ENCODE results near the gene KMT2B.

The KMT2B gene

DNA sequence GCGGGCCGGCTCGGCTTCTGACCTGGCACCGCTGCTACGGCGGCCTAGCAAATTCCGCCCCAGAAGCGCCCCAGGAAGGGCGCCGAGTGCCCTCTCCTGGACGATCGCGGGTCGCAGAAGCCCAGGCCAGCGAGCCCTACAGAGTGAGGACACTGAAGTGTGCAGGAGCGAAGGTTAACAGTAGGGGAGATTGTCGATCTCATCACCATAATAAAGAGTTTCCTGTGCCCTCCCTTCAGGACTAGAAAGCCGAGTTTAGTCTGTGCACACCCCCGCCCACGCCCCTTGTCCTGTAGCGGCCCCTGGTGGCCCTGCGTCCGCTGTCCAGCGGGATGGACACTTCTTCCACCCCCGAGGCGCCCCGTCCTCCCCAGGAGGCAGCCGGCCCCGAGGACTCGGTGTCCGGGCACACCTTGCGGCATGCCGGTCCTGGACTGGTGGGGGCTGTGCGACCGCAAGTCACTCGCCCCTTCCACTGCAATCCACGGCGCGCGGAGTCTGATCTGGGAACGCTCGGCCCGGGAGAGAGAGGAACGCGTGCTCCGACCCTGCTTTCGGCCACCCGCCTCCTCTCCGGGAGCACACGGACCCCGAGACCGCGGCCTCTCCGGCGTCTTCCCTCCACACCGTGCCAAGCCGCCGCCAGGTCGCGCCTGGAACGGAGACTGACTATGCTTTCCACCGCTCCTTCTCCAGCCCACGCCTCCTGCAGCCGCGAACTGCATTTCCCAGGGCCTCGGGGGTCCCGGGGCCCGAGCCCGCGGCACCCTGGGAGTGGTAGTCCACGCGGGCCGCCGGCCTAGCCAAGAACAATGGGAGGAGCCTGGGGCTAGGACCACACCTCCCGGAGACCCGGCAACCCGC lies 770 bp upstream of the KMT2B start:
- in situ Hi-C loops (cut with MboI; ENCODE audit: low pct_unique_long_range_greater_than_20kb, low sequenced_read_pairs, unreplicated experiment) = no loop called here
- DNase-seq (ENCODE audit: low spot score) = peak; percentile 86
- TF ChIP-seq, protein P1, sequence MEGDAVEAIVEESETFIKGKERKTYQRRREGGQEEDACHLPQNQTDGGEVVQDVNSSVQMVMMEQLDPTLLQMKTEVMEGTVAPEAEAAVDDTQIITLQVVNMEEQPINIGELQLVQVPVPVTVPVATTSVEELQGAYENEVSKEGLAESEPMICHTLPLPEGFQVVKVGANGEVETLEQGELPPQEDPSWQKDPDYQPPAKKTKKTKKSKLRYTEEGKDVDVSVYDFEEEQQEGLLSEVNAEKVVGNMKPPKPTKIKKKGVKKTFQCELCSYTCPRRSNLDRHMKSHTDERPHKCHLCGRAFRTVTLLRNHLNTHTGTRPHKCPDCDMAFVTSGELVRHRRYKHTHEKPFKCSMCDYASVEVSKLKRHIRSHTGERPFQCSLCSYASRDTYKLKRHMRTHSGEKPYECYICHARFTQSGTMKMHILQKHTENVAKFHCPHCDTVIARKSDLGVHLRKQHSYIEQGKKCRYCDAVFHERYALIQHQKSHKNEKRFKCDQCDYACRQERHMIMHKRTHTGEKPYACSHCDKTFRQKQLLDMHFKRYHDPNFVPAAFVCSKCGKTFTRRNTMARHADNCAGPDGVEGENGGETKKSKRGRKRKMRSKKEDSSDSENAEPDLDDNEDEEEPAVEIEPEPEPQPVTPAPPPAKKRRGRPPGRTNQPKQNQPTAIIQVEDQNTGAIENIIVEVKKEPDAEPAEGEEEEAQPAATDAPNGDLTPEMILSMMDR (IDR thresholded peaks at IDR 0.05; ENCODE audit: extremely low read depth, insufficient read depth, missing control alignments) = peak; percentile 69

DNA sequence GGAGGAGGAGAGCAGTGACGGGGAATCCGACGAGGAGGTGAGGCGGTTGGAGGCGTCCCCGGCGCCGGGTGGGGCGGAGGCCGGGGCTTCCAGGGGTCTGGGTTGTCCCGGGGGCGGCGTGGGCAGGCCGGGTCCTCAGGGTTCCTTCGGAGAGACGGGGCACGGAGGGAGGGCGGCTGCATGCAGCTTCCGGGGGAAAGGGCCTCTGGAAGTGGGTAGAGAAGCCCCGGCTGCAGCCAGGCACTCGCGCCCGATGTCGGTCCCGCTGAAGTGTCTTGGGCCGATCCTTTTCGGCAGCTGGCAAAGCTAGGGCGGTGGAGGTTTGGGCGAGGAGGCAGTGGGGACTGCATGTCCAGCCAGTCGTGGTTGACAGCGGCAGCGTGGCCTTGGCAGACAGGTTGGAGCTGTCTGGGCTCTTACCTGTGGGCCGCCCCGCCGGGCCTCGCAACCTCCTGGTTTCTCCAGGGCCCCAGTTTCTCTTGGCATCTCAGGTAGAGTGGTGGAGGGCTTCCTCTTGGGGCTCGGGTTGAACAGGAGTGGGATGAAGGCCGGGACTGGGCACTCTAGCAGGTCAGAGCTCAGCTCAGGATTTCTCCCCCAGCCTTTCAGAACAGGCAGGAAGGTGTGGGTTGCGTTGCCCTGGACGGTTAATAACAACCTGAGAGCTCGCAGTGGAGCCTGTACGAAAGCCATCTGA lies 690 bp downstream of the KMT2B start:
- in situ Hi-C loops (cut with MboI; ENCODE audit: low pct_unique_long_range_greater_than_20kb, low sequenced_read_pairs, unreplicated experiment) = no loop called here
- DNase-seq (ENCODE audit: low spot score) = peak; percentile 75
- TF ChIP-seq, protein P1 (IDR thresholded peaks at IDR 0.05; ENCODE audit: extremely low read depth, insufficient read depth, missing control alignments) = no peak

DNA sequence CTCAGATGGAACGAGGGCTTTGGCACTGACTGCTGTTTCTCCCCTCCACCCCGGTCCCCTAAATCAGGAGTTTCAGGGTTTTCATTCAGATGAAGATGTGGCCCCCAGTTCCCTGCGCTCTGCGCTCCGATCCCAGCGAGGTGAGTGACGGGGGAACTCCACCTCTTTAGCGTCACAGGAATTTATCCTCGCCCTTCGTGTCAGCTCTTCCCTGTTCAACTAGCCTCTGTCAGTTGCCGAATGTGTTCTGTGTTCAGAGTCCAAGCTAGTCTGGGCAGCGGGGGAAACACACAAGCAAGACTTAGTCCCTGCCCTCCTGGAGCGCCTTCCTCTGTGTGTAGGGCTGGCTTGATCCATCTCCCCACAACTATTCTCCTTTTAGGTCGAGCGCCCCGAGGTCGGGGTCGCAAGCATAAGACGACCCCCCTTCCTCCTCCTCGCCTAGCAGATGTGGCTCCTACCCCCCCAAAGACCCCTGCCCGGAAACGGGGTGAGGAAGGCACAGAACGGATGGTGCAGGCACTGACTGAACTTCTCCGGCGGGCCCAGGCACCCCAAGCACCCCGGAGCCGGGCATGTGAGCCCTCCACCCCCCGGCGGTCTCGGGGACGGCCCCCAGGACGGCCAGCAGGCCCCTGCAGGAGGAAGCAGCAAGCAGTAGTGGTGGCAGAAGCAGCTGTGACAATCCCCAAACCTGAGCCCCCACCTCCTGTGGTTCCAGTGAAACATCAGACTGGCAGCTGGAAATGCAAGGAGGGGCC lies 1.8 kb downstream of the KMT2B start:
- in situ Hi-C loops (cut with MboI; ENCODE audit: low pct_unique_long_range_greater_than_20kb, low sequenced_read_pairs, unreplicated experiment) = no loop called here
- no peak for DNase-seq (ENCODE audit: low spot score)
- TF ChIP-seq, protein P1 (IDR thresholded peaks at IDR 0.05; ENCODE audit: extremely low read depth, insufficient read depth, missing control alignments) = no peak

DNA sequence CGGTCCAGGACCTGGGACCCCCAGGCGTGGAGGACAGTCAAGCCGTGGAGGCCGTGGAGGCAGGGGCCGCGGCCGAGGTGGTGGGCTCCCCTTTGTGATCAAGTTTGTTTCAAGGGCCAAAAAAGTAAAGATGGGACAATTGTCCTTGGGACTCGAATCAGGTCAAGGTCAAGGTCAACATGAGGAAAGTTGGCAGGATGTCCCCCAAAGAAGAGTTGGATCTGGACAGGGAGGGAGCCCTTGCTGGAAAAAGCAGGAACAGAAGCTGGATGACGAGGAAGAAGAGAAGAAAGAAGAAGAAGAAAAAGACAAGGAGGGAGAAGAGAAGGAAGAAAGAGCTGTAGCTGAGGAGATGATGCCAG lies 2.3 kb downstream of the KMT2B start:
- in situ Hi-C loops (cut with MboI; ENCODE audit: low pct_unique_long_range_greater_than_20kb, low sequenced_read_pairs, unreplicated experiment) = no loop called here
- TF ChIP-seq, protein P1 (IDR thresholded peaks at IDR 0.05; ENCODE audit: extremely low read depth, insufficient read depth, missing control alignments) = no peak
- DNase-seq (ENCODE audit: low spot score) = no peak

DNA sequence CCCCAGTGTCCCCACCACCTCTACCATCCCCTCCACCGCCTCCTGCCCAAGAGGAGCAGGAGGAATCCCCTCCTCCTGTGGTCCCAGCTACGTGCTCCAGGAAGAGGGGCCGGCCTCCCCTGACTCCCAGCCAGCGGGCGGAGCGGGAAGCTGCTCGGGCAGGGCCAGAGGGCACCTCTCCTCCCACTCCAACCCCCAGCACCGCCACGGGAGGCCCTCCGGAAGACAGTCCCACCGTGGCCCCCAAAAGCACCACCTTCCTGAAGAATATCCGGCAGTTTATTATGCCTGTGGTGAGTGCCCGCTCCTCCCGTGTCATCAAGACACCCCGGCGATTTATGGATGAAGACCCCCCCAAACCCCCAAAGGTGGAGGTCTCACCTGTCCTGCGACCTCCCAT lies 2.8 kb downstream of the KMT2B start:
- in situ Hi-C loops (cut with MboI; ENCODE audit: low pct_unique_long_range_greater_than_20kb, low sequenced_read_pairs, unreplicated experiment) = no loop called here
- DNase-seq (ENCODE audit: low spot score) = no peak
- TF ChIP-seq, protein P1 (IDR thresholded peaks at IDR 0.05; ENCODE audit: extremely low read depth, insufficient read depth, missing control alignments) = no peak

DNA sequence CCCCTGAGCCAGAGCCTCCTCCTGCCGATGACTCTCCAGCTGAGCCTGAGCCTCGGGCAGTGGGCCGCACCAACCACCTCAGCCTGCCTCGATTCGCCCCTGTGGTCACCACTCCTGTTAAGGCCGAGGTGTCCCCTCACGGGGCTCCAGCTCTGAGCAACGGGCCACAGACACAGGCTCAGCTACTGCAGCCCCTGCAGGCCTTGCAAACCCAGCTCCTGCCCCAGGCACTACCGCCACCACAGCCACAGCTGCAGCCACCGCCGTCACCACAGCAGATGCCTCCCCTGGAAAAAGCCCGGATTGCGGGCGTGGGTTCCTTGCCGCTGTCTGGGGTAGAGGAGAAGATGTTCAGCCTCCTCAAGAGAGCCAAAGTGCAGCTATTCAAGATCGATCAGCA lies 3.6 kb downstream of the KMT2B start:
- TF ChIP-seq, protein P1 (IDR thresholded peaks at IDR 0.05; ENCODE audit: extremely low read depth, insufficient read depth, missing control alignments) = no peak
- in situ Hi-C loops (cut with MboI; ENCODE audit: low pct_unique_long_range_greater_than_20kb, low sequenced_read_pairs, unreplicated experiment) = no loop called here
- no peak for DNase-seq (ENCODE audit: low spot score)
